Chondrocyte (in vitro differentiated cells): Measurements from ENCODE around the gene ERC1. TPM values are rescaled to one million over a fixed set of nuclear protein-coding genes. Genes with fewer than 3 reads are reported as not detected.

ENCODE experiments used
- DNase-seq: peaks from one replicate; pipeline ENCODE4 v3.0.0; 2021; ENCODE audit warnings: mixed read lengths, low spot score
- H3K27ac Mint-ChIP-seq: one replicate; pipeline ENCODE4 v1.8.0; 2021; ENCODE audit warnings: mild to moderate bottlenecking, moderate library complexity, mixed read lengths; ENCODE audit not compliant: unreplicated experiment
- H3K27me3 Mint-ChIP-seq: 2 replicates; pipeline ENCODE4 v1.8.0; 2021; ENCODE audit warnings: low read depth, mixed read lengths
- H3K36me3 Mint-ChIP-seq: 2 replicates; pipeline ENCODE4 v1.8.0; 2021; ENCODE audit warnings: low read depth, mixed read lengths
- H3K4me1 Mint-ChIP-seq: 2 replicates; pipeline ENCODE4 v1.8.0; 2021; ENCODE audit warnings: low read depth, mild to moderate bottlenecking, mixed read lengths
- H3K4me3 Mint-ChIP-seq: one replicate; pipeline ENCODE4 v1.8.0; 2021; ENCODE audit warnings: mild to moderate bottlenecking, moderate library complexity, mixed read lengths; ENCODE audit not compliant: unreplicated experiment
- H3K9me3 Mint-ChIP-seq: 2 replicates; pipeline ENCODE4 v1.8.0; 2021; ENCODE audit warnings: low read depth, mixed read lengths
- CTCF ChIP-seq: fragments of 200-600 bp; sonication (generic); IDR thresholded peaks from 2 replicates; pipeline ENCODE4 v1.5.0; 2021; ENCODE audit warnings: antibody characterized with exemption, mild to moderate bottlenecking, moderate library complexity
- total RNA-seq: library from RNA; stranded (reverse); gene quantifications from 3 replicates; pipeline ENCODE4 v1.2.1, GENCODE V29; 2021

ERC1 gene
- total RNA-seq, 1 donor from 2014 or later, result 79.3 TPM

GRCh38 chr12:1117970-1118563 lies 127.0 kb downstream of the ERC1 start:
- H3K4me3 Mint-ChIP-seq, result no peak overlapping the region
- DNase-seq, result no peak
- H3K4me1 Mint-ChIP-seq, result peaks cover 17% of the 10 kb centered on the region
- no peak overlapping the region for H3K27ac Mint-ChIP-seq
- TF ChIP-seq CTCF, result peak; percentile 99
- no peaks in the 10 kb centered on the region for H3K36me3 Mint-ChIP-seq
- H3K9me3 Mint-ChIP-seq, result no peaks in the 10 kb centered on the region
- H3K27me3 Mint-ChIP-seq, result no peaks in the 10 kb centered on the region

- no peak for TF ChIP-seq CTCF
- Mint-ChIP-seq H3K9me3 (peaks cover 2% of the 10 kb centered on the region), H3K36me3 (peaks cover 5% of the 10 kb centered on the region), H3K4me3 (no peak overlapping the region), H3K4me1 (no peaks in the 10 kb centered on the region), H3K27me3 (no peaks in the 10 kb centered on the region), H3K27ac (peak overlapping the region; percentile 10)
- no peak for DNase-seq
These were observed 131.8 kb downstream of the ERC1 start for GRCh38 chr12:1122786-1123185.

GRCh38 chr12:1126091-1126490 lies 135.1 kb downstream of the ERC1 start:
- no peak for DNase-seq
- Mint-ChIP-seq H3K4me1 (peaks cover 14% of the 10 kb centered on the region), H3K36me3 (peaks cover 5% of the 10 kb centered on the region), H3K9me3 (peaks cover 2% of the 10 kb centered on the region), H3K4me3 (no peak overlapping the region), H3K27me3 (no peaks in the 10 kb centered on the region), H3K27ac (no peak overlapping the region)
- TF ChIP-seq CTCF, result no peak

GRCh38 chr12:1127021-1127420 lies 136.0 kb downstream of the ERC1 start:
- H3K27me3 Mint-ChIP-seq, result no peaks in the 10 kb centered on the region
- DNase-seq, result no peak
- peaks cover 2% of the 10 kb centered on the region for H3K9me3 Mint-ChIP-seq
- H3K4me3 Mint-ChIP-seq, result no peak overlapping the region
- TF ChIP-seq CTCF, result no peak
- H3K27ac Mint-ChIP-seq, result no peak overlapping the region
- peaks cover 19% of the 10 kb centered on the region for H3K4me1 Mint-ChIP-seq
- peaks cover 5% of the 10 kb centered on the region for H3K36me3 Mint-ChIP-seq

- no peaks in the 10 kb centered on the region for H3K27me3 Mint-ChIP-seq
- H3K4me3 Mint-ChIP-seq, result no peak overlapping the region
- peaks cover 5% of the 10 kb centered on the region for H3K36me3 Mint-ChIP-seq
- H3K9me3 Mint-ChIP-seq, result peaks cover 2% of the 10 kb centered on the region
- no peak overlapping the region for H3K27ac Mint-ChIP-seq
- H3K4me1 Mint-ChIP-seq, result peaks cover 20% of the 10 kb centered on the region
- no peak for DNase-seq
- TF ChIP-seq CTCF, result no peak
These were observed 139.1 kb downstream of the ERC1 start for GRCh38 chr12:1130164-1130563.
